ENCODE data around the gene MYL7.
"Not testable (repeated sequence)": the region's sequence is repeated elsewhere in the genome, so short reads cannot be mapped to it uniquely, and the experiment has no call there.

MYL7 gene

DNA sequence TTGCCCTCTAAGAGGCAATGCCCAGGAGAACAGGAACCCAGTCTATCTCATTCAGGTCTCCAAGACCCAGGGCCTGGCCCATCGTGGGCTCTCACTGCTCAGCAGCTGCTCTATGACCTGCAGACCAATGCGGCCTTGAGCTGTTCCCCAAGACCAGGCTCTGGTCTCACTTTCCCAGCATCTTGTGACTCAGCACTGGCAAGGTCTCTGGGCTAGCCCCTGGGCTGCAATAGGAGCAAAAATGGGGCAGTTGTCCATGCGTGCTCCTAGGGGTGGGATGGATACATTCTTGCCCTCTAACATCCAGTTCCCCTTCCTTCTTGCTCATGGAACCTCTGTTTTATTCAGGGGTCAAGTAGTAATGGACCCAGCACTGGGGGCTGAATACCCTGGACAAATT is 34.6 kb upstream of the MYL7 start:
- no peaks in the 10 kb centered on the region for H3K9me3 ChIP-seq
- no peaks in the 10 kb centered on the region for H3K27me3 ChIP-seq
- no peaks in the 10 kb centered on the region for H3K36me3 ChIP-seq
- intact Hi-C loops (cut with DNase I; ENCODE audit: low total_unique reads): no loop called here
- H3K4me1 ChIP-seq: peaks cover 0 to 7% (median 0%) of the 10 kb centered on the region in 4 donors
- DNase-seq: peak in 1 of 2 donors; percentile 23
- no peak overlapping the region for H3K4me3 ChIP-seq
- no peak overlapping the region for H3K27ac ChIP-seq
- TF ChIP-seq, protein P1, sequence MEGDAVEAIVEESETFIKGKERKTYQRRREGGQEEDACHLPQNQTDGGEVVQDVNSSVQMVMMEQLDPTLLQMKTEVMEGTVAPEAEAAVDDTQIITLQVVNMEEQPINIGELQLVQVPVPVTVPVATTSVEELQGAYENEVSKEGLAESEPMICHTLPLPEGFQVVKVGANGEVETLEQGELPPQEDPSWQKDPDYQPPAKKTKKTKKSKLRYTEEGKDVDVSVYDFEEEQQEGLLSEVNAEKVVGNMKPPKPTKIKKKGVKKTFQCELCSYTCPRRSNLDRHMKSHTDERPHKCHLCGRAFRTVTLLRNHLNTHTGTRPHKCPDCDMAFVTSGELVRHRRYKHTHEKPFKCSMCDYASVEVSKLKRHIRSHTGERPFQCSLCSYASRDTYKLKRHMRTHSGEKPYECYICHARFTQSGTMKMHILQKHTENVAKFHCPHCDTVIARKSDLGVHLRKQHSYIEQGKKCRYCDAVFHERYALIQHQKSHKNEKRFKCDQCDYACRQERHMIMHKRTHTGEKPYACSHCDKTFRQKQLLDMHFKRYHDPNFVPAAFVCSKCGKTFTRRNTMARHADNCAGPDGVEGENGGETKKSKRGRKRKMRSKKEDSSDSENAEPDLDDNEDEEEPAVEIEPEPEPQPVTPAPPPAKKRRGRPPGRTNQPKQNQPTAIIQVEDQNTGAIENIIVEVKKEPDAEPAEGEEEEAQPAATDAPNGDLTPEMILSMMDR (IDR thresholded peaks at IDR 0.05): no peak

- DNase-seq; H3K4me1 ChIP-seq; H3K4me3 ChIP-seq; intact Hi-C loops (cut with DNase I; ENCODE audit: low total_unique reads); H3K27me3 ChIP-seq; H3K36me3 ChIP-seq; H3K9me3 ChIP-seq; H3K27ac ChIP-seq: not testable (repeated sequence)
These were observed 33.5 kb upstream of the MYL7 start for GRCh38 chr7:44174694-44174948.

GRCh38 chr7:44173911-44174693 is 33.0 kb upstream of the MYL7 start:
- H3K36me3 ChIP-seq: no peaks in the 10 kb centered on the region
- no peaks in the 10 kb centered on the region for H3K27me3 ChIP-seq
- H3K27ac ChIP-seq: no peak overlapping the region
- peaks cover 0 to 7% (median 0%) of the 10 kb centered on the region in 4 donors for H3K4me1 ChIP-seq
- TF ChIP-seq, protein P1 (IDR thresholded peaks at IDR 0.05): no peak
- no peaks in the 10 kb centered on the region for H3K9me3 ChIP-seq
- DNase-seq: no peak
- intact Hi-C loops (cut with DNase I; ENCODE audit: low total_unique reads): no loop called here
- no peak overlapping the region for H3K4me3 ChIP-seq

- intact Hi-C loops (cut with DNase I; ENCODE audit: low total_unique reads): no loop called here
- Histone ChIP-seq H3K27me3 (no peaks in the 10 kb centered on the region), H3K36me3 (no peaks in the 10 kb centered on the region), H3K27ac (no peak overlapping the region), H3K9me3 (no peaks in the 10 kb centered on the region), H3K4me3 (no peak overlapping the region), H3K4me1 (peaks cover 0 to 4% (median 0%) of the 10 kb centered on the region in 4 donors)
- DNase-seq: no peak
- TF ChIP-seq, protein P1 (IDR thresholded peaks at IDR 0.05): no peak
These were observed 31.8 kb upstream of the MYL7 start for GRCh38 chr7:44172803-44173424.

DNA sequence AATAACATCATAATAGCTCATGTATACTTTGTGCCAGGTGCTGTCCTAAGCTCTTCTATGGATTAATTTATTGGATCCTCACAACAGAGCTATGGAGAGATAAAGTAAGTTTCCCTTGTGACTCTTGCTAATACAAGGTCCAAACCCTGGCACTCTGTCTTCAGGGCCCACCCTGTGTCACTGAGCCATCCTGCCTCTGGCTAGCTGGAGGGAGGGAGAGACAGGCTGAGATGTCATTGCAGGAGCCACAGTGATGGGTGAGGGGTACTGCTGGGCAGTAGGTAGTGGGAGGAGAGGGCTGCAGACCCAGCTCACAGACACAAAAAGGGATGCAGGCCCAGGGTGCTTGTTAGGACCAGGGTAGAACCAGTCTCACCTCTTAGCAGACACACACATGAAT is 31.2 kb upstream of the MYL7 start:
- Histone ChIP-seq H3K27me3 (no peaks in the 10 kb centered on the region), H3K27ac (no peak overlapping the region), H3K36me3 (no peaks in the 10 kb centered on the region), H3K9me3 (no peaks in the 10 kb centered on the region), H3K4me3 (no peak overlapping the region), H3K4me1 (no peaks in the 10 kb centered on the region)
- DNase-seq: peak in 1 of 2 donors; percentile 16
- intact Hi-C loops (cut with DNase I; ENCODE audit: low total_unique reads): no loop called here
- TF ChIP-seq, protein P1 (IDR thresholded peaks at IDR 0.05): no peak

GRCh38 chr7:44171901-44172300 is 30.8 kb upstream of the MYL7 start:
- H3K27me3 ChIP-seq; H3K36me3 ChIP-seq; H3K4me3 ChIP-seq; intact Hi-C loops (cut with DNase I; ENCODE audit: low total_unique reads); H3K4me1 ChIP-seq; H3K27ac ChIP-seq; H3K9me3 ChIP-seq: not testable (repeated sequence)
- peak in 1 of 2 donors; percentile 32 for DNase-seq
